T1000 (cell line): ENCODE results near the gene KAT2B.

ENCODE experiments used
- DNase-seq: peaks from one replicate; lab custom pipeline; 2025; ENCODE audit warnings: mixed read lengths; lab: John Stamatoyannopoulos, UW

Gene KAT2B

GRCh38 chr3:20143519-20143918 is 103.3 kb downstream of the KAT2B start:
- no peak for DNase-seq

GRCh38 chr3:20145874-20146273 is 105.6 kb downstream of the KAT2B start:
- no peak for DNase-seq

DNA sequence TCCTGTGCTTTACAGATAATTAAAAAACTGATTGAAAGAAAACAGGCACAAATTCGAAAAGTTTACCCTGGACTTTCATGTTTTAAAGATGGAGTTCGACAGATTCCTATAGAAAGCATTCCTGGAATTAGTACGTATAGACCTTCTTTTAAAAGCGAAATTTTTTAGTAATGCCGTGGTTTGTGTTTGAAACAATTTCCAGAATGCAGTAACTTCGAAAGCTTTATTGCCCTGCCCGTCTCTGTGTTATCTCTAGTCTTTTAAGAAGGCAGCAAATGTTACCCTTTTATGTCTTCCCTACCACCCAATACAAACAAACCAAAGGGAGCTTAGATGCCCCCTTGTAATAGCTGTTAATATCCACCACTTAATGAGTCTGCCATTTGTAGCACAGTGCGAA is 106.1 kb downstream of the KAT2B start:
- DNase-seq: no peak

DNA sequence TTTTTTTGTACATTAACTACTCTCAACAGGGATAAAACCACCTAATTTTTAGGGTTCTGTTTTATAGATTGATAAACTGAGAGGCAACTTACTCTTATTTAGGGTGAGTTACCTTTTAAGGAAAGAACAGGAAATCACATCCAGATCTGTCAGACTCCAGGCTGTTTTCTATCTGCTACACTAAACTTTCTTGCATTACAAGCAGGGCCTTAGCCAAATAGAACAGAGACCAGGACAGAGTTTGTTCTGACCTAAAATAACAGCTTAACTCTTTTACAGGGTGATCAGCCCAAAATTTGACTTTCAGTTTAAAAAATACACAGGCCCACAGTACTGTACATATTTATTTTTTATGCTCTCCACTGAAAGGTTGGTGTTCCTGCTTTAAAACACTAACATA is 107.1 kb downstream of the KAT2B start:
- DNase-seq: no peak

DNA sequence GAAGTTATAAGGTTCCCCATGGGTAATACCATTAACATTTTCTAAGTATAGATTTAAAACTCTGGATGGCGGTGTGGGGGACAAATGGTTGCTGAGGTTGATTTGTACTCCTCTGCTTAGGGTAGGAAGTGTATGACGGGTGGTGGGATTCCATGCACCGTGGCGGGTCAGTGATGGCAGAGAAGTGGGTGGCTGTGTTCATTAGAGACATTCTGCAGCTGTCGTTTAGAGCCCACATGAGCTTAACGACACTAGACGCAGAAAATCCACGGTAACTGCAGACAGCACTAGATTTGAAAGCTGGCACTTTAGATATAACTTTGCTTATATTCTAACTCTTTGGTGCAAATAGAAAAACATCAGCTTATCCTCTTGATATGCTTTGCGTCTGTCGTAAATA is 108.2 kb downstream of the KAT2B start:
- no peak for DNase-seq

DNA sequence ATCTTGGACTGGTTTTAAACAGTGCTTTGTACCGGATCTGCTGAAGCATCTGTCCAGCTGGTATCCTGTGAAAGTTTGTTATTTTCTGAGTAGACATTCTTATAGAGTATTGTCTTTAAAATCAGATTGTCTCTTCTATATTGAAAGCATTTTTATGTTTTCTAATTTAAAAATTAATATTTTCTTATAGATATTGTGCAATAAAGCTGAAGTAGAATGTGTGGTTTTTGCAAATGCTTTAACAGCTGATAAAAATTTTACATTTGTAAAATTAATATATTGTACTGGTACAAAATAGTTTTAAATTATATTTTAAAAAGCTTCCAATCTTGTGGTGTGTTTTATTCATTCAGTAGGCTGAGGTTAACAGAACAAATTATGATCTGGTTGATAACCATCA is 113.8 kb downstream of the KAT2B start:
- no peak for DNase-seq

DNA sequence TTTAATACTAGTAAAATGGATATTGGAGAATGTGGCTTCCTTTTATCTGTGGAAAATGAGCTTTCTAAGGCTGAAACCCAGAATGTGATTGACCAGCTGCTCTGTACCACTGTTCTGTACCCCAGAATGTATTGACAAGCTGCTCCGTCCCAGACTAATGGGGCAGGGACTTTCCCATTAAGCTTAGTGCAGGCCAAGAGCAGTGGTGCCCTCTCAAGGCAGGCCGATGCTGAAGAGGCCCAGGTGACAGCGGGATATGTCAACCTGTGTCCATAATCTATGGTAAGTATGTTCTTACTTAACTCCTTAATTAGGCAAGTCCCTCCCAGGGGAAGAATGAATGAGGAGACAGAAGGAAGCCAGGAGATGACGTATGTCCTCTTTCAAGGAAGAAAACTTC is 114.7 kb downstream of the KAT2B start:
- DNase-seq: no peak

DNA sequence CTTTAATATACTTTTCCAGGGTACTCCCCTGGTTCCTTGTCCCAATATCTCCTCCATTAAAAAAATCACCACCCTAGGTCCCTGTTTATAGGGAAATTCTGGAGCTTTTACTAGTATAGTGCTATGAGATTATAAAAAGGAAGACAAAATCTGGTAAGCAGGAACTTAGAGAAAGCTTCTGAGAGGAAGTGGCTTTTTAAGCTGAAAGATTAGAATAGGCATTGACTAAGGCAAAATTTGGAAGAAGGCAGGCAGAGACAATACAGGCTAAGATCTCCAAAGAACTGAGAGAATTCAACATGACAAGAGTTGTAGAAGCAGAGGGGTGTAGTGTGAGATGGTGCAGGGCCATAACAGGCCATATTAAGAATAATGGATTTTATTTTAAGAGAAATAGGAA is 120.0 kb downstream of the KAT2B start:
- DNase-seq: no peak

GRCh38 chr3:20161714-20162113 is 121.5 kb downstream of the KAT2B start:
- no peak for DNase-seq

GRCh38 chr3:20173844-20174410 is 133.7 kb downstream of the KAT2B start:
- DNase-seq: no peak

GRCh38 chr3:20181276-20181675 is 141.0 kb downstream of the KAT2B start:
- DNase-seq: no peak

GRCh38 chr3:20182206-20182605 is 142.0 kb downstream of the KAT2B start:
- no peak for DNase-seq

DNA sequence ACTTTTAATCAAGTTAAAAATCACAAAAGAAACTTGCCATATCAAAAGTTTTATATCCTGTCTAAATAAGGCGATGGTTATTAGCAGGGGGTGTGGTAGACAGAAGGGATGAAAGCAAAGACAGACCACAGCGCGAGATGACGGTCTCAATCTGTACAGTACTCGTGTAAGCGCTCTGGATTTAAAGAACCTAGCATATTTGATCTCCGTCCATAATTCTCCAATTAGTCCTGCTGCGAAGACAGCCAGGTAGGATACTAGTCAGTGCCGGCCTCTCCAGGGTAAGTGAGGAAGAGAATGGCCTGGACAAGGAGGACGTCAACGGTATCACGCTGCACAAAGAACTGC is 145.1 kb downstream of the KAT2B start:
- no peak for DNase-seq

DNA sequence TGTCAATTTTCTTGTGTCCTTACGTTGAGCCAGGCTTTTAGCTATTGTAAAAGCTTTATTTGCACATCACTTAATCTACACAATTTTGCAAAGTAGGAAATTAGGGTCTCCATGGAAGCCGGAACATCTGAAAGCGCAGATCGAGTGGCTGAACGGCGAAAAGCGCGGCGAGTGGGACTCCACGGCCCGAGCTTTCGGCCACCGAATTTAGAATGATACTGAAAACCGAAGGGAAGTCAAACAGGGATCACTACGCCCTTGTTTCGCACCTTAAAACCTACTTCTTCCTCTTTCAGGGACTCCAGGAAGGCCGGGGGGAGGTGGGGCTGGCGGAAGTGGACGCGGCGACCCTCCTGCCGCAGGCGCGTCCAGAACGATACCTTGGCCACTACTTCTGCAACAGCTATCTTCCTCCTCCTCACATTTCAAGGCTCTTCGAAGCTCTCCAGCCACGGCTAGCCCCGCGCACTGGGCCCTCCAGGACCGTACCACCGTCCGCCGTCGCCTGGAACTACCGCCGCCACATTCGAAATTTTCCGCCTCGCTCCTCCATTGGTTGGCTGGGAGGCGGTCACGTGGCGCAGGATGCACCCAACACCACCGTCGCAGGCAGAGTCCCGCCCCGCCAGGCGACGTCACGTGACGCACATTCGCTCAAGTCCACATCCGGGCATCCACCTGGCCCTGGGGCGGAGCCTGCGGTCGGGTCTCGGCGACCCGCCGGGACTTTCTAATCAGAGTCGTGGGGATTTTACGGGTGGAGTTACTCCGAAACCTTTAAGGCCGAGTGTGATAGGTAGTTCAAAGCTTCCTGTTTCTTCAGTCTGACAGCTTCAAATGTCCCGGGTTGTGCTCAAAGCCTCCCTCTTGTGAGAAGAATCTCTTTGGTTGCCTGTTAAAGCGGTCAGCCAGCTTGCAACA is 145.7 kb downstream of the KAT2B start, which contains the start of gene SGO1:
SGO1 (minus strand) TSS at position 528 of the 921 bp plus-strand sequence. CDS start 2,179 bp downstream, outside the sequence.
- peak; percentile 98 for DNase-seq

DNA sequence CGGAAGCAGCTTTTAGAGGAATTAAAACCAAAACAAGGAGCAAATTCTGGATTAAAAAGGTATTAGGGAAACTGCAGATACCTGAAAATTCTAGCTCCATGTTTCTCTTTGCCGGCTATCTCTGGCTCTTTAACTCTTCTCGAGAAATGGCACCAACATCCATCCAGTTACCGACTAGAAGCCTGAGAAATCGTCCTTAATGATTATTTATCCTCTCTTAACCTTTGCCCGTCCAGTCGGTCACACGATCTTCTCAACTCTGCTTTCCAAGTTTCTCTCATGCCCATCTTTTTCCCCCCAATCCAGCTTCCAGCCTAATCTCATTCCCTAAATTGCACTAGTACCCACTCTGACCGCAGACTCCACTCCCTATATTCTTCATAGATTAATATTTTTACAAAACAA is 146.4 kb downstream of the KAT2B start:
- DNase-seq: no peak

DNA sequence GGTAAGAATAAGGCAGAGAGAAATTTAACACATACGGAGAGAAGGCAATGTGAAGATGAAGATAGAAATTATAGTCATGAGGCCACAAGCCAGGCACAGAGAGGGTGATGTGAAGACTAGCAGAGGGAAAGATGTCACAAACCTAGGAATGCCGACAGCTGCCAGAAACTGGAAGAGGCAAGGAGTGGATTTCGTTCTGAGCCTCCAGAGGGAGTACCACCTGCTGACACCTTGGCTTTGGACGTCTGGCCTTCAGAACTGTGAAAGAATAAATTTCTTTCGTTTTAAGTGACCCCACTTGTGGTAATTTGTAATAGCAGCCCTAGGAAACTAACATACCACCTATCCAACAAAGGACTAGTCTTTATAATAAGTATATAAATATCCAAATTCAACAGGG is 150.7 kb downstream of the KAT2B start:
- no peak for DNase-seq

DNA sequence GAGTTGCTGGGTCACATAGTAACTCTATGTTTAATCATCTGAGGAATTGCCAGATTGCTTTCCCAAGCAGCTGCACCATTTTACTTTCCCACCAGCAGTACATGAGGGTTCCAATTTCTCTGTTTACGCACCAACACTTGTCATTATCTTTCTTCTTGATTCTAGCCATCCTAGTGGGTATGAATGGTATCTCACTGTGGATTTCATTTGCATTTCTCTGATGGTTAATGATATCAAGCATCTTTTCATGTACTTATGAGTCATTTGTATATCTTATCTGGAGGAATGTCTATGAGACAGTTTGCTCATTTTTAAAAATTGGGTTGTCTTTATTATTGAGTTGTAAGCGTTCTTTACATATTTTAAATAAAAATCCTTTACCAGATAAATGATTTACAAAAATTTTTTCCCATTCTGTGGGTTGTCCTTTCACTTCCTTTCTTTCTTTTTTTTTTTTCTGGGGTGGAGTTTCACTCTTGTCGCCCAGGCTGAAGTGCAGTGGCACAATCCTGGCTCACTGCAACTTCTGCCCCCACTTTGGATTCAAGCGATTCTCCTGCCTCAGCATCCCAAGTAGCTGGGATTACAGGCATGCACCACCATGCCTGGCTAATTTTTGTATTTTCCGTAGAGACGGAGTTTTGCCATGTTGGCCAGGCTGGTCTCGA is 154.7 kb downstream of the KAT2B start:
- no peak for DNase-seq

- DNase-seq: no peak
Measured at GRCh38 chr3:20197775-20198174, 157.5 kb downstream of the KAT2B start.

GRCh38 chr3:20201143-20201542 is 160.9 kb downstream of the KAT2B start:
- DNase-seq: no peak
